Measurements from ENCODE around the gene AMOT. TPM values are rescaled to one million over a fixed set of nuclear protein-coding genes. Genes with fewer than 3 reads are reported as not detected.

AMOT gene
- total RNA-seq, 1 experiment from 2014 or later = 66.3 TPM

DNA sequence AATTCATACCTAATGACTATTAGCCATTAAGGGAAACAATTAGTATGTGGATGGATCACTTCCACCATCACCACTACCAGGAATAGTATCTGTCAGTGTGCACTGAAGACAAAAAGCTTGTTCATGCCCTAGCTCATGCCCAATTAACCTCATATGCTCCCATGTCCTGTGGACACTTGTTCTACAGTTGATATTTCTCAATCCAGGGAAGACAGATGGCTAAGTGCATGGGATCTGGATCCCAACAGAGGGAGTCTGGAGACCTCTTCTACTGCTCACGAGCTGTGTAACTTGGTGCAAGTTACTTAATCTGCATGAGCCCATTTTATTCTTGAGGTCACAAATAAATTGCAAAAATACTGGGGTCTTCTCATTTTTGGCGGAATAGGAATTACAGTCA, 23.7 kb downstream of the AMOT start:
- no TSS peak for BruUV-seq (replicated peaks)
- no peak for DNase-seq
- POLR2A ChIA-PET = no interaction called here
- H3K4me1 Mint-ChIP-seq (ENCODE audit: low read depth, unreplicated experiment) = peaks cover 3% of the 10 kb centered on the region
- no peak overlapping the region for H3K4me3 ChIP-seq (ENCODE audit: low read depth, low read length)
- H3K36me3 Mint-ChIP-seq (ENCODE audit: insufficient read depth, unreplicated experiment) = peaks cover 5% of the 10 kb centered on the region
- no peaks in the 10 kb centered on the region for H3K9me3 ChIP-seq
- CTCF ChIA-PET = no interaction called here
- intact Hi-C loops (cut with micrococcal nuclease; ENCODE audit: unreplicated experiment) = no loop called here
- H3K27me3 Mint-ChIP-seq (ENCODE audit: insufficient read depth, unreplicated experiment) = no peaks in the 10 kb centered on the region
- no peaks in the 10 kb centered on the region for H3K9me3 Mint-ChIP-seq (ENCODE audit: unreplicated experiment)
- TF ChIP-seq, protein P1, sequence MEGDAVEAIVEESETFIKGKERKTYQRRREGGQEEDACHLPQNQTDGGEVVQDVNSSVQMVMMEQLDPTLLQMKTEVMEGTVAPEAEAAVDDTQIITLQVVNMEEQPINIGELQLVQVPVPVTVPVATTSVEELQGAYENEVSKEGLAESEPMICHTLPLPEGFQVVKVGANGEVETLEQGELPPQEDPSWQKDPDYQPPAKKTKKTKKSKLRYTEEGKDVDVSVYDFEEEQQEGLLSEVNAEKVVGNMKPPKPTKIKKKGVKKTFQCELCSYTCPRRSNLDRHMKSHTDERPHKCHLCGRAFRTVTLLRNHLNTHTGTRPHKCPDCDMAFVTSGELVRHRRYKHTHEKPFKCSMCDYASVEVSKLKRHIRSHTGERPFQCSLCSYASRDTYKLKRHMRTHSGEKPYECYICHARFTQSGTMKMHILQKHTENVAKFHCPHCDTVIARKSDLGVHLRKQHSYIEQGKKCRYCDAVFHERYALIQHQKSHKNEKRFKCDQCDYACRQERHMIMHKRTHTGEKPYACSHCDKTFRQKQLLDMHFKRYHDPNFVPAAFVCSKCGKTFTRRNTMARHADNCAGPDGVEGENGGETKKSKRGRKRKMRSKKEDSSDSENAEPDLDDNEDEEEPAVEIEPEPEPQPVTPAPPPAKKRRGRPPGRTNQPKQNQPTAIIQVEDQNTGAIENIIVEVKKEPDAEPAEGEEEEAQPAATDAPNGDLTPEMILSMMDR (IDR thresholded peaks at IDR 0.05; ENCODE audit: insufficient read depth in 1 of 2, low read depth in 1 of 2, low read length in 1 of 2, severe bottlenecking in 1 of 2, unreplicated experiment in 1 of 2) = no peak
- no peak overlapping the region for H3K4me3 Mint-ChIP-seq (ENCODE audit: unreplicated experiment)
- no peak overlapping the region for H3K27ac Mint-ChIP-seq (ENCODE audit: unreplicated experiment)
- H3K27me3 ChIP-seq (replicated peaks; ENCODE audit: control insufficient read depth, insufficient read depth, low read length) = no peaks in the 10 kb centered on the region
- H3K36me3 ChIP-seq (ENCODE audit: control insufficient read depth, insufficient read depth, low read length) = no peaks in the 10 kb centered on the region
- H3K4me1 ChIP-seq = no peaks in the 10 kb centered on the region

DNA sequence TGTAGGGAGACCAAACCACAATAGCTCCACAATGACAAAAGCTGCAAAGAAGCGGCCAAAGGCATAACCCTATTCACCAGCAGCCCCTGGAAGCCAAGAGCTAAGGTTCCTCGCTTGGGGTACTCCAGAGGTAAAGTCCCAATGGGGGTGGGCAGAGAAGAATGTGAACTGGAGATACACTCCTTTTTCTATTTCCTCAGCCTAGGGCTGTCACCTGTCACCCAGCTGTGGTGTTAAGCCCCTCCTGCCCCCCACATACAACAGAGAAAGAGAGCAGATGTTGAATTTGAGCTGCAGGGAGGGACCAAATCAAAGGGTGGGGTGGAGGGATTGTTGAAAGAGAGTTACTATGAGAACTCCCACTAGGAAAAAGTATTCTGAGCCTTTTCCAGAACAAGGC, 26.1 kb downstream of the AMOT start:
- ChIA-PET POLR2A (no interaction called here), CTCF (interaction anchor here (0.6 kb wide), 2 partner anchors 35 to 38 kb away, joined by 3 read pairs; no protein-coding TSS in a partner anchor)

DNA sequence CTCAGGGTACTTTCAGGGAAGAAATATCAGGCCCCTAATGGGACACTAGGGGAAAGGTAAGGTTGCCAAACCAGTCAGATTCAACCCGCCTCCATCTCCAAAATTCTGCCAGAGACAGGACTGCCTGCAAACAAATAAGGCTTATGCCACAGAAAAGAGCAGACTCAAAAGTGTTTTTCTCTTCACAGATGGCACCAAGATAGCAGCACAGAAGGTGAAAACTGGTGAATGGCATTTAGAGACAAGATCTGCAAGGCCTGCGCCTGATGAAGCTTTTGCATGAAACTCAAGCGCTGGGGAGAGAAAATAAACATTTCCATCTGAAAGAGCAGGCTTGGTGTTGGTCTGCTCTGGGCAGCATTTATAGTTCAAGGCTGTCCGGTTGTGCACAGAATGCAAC, 27.9 kb downstream of the AMOT start:
- H3K4me3 Mint-ChIP-seq (ENCODE audit: unreplicated experiment) = no peak overlapping the region
- DNase-seq = no peak
- no TSS peak for BruUV-seq (replicated peaks)
- ChIA-PET CTCF (no interaction called here), POLR2A (no interaction called here)
- peaks cover 15% of the 10 kb centered on the region for H3K36me3 Mint-ChIP-seq (ENCODE audit: insufficient read depth, unreplicated experiment)
- no peaks in the 10 kb centered on the region for H3K27me3 Mint-ChIP-seq (ENCODE audit: insufficient read depth, unreplicated experiment)
- no peak overlapping the region for H3K27ac Mint-ChIP-seq (ENCODE audit: unreplicated experiment)
- TF ChIP-seq, protein P1 (IDR thresholded peaks at IDR 0.05; ENCODE audit: insufficient read depth in 1 of 2, low read depth in 1 of 2, low read length in 1 of 2, severe bottlenecking in 1 of 2, unreplicated experiment in 1 of 2) = no peak
- H3K9me3 Mint-ChIP-seq (ENCODE audit: unreplicated experiment) = no peaks in the 10 kb centered on the region
- H3K4me1 ChIP-seq = no peaks in the 10 kb centered on the region
- H3K27me3 ChIP-seq (replicated peaks; ENCODE audit: control insufficient read depth, insufficient read depth, low read length) = no peaks in the 10 kb centered on the region
- H3K9me3 ChIP-seq = no peaks in the 10 kb centered on the region
- peaks cover 13% of the 10 kb centered on the region for H3K4me1 Mint-ChIP-seq (ENCODE audit: low read depth, unreplicated experiment)
- no peaks in the 10 kb centered on the region for H3K36me3 ChIP-seq (ENCODE audit: control insufficient read depth, insufficient read depth, low read length)
- intact Hi-C loops (cut with micrococcal nuclease; ENCODE audit: unreplicated experiment) = loop anchor here (1.0 kb wide), 1 partner anchor 8 kb away; no protein-coding TSS in a partner anchor
- no peak overlapping the region for H3K4me3 ChIP-seq (ENCODE audit: low read depth, low read length)

More for the DNA sequence above, 26.1 kb downstream of the AMOT start:
- Mint-ChIP-seq H3K27me3 (ENCODE audit: insufficient read depth, unreplicated experiment) (no peaks in the 10 kb centered on the region), H3K36me3 (ENCODE audit: insufficient read depth, unreplicated experiment) (peaks cover 9% of the 10 kb centered on the region), H3K4me1 (ENCODE audit: low read depth, unreplicated experiment) (peaks cover 6% of the 10 kb centered on the region), H3K27ac (ENCODE audit: unreplicated experiment) (no peak overlapping the region), H3K4me3 (ENCODE audit: unreplicated experiment) (no peak overlapping the region), H3K9me3 (ENCODE audit: unreplicated experiment) (no peaks in the 10 kb centered on the region)
- Histone ChIP-seq H3K9me3 (no peaks in the 10 kb centered on the region), H3K4me1 (no peaks in the 10 kb centered on the region), H3K27me3 (replicated peaks; ENCODE audit: control insufficient read depth, insufficient read depth, low read length) (no peaks in the 10 kb centered on the region), H3K4me3 (ENCODE audit: low read depth, low read length) (no peak overlapping the region), H3K36me3 (ENCODE audit: control insufficient read depth, insufficient read depth, low read length) (no peaks in the 10 kb centered on the region)
- TF ChIP-seq, protein P1 (IDR thresholded peaks at IDR 0.05; ENCODE audit: insufficient read depth in 1 of 2, low read depth in 1 of 2, low read length in 1 of 2, severe bottlenecking in 1 of 2, unreplicated experiment in 1 of 2) = no peak
- BruUV-seq (replicated peaks) = no TSS peak
- DNase-seq = no peak
- intact Hi-C loops (cut with micrococcal nuclease; ENCODE audit: unreplicated experiment) = no loop called here
